H1 (cell line): ENCODE measurements around the gene ACOT7. TPM values are rescaled to one million over a fixed set of nuclear protein-coding genes. Genes with fewer than 3 reads are reported as not detected.
A peak's percentile ranks its signal among the peaks of the same experiment; 100 is the strongest.

Experiments used
- CTCF ChIA-PET: fragments of 300-600 bp; sonication (Branson Sonifier 250); formaldehyde crosslinking; loops from one replicate; lab custom pipeline; 2021; ENCODE audit not compliant: partially characterized antibody; lab: Charles Lee
- POLR2A ChIA-PET: fragments of 300-600 bp; sonication (Branson Sonifier 250); formaldehyde crosslinking; loops from one replicate; lab custom pipeline; 2021; ENCODE audit warnings: inconsistent platforms; ENCODE audit not compliant: partially characterized antibody; lab: Charles Lee
- DNase-seq, 2 experiments: peaks; one replicate each; pipeline versions ENCODE4 v3.0.0 to v3.0.0-alpha.2; 2010 to 2022; ENCODE audit warnings: low spot score in 2 of 2, low read depth in 1 of 2, mixed read lengths in 1 of 2
- FAIRE-seq: peaks from 2 replicates; lab custom pipeline; 2011; peaks lifted over from hg19 to GRCh38; lab: Jason Lieb, UNC
- H2AFZ ChIP-seq: 2 replicates; pipeline ENCODE4 v1.8.1; 2012; ENCODE audit warnings: low read length, inconsistent platforms
- H2AK5ac ChIP-seq: 2 replicates; pipeline ENCODE4 v1.6.1; 2013; ENCODE audit warnings: low read depth, low read length
- H2BK120ac ChIP-seq: replicated peaks from 2 replicates; pipeline ENCODE3; 2013; ENCODE audit warnings: low read depth, low read length, inconsistent platforms
- H2BK12ac ChIP-seq: 2 replicates; pipeline ENCODE4 v1.6.1; 2013; ENCODE audit warnings: low read depth, low read length
- H2BK15ac ChIP-seq: 2 replicates; pipeline ENCODE4 v1.6.1; 2013; ENCODE audit warnings: low read length
- H2BK20ac ChIP-seq: 2 replicates; pipeline ENCODE4 v1.6.1; 2013; ENCODE audit warnings: low read length
- H2BK5ac ChIP-seq: 2 replicates; pipeline ENCODE4 v1.6.1; 2013; ENCODE audit warnings: low read depth, low read length
- H3K14ac ChIP-seq: 2 replicates; pipeline ENCODE4 v1.6.1; 2013; ENCODE audit warnings: inconsistent platforms; ENCODE audit not compliant: insufficient read length
- H3K18ac ChIP-seq: 2 replicates; pipeline ENCODE4 v1.6.1; 2013; ENCODE audit warnings: low read length; ENCODE audit errors: extremely low read depth
- H3K23ac ChIP-seq: 2 replicates; pipeline ENCODE4 v1.6.1; 2013; ENCODE audit warnings: inconsistent platforms; ENCODE audit not compliant: insufficient read length
- H3K23me2 ChIP-seq: 2 replicates; pipeline ENCODE4 v1.6.1; 2013; ENCODE audit warnings: low read depth, low read length
- H3K27ac ChIP-seq: 2 replicates; pipeline ENCODE4 v1.6.1; 2011; ENCODE audit warnings: low read depth, low read length, inconsistent platforms
- H3K27me3 ChIP-seq, 4 experiments: replicated peaks in 1 of 4; 1 replicate in 1 of 4; 2 replicates in 3 of 4; pipeline versions ENCODE4 v1.6.1 to v1.8.1; 2011 to 2013; ENCODE audit warnings: low read length in 3 of 4, mild to moderate bottlenecking in 3 of 4, inconsistent platforms in 2 of 4, mixed read lengths in 2 of 4, moderate library complexity in 1 of 4; ENCODE audit not compliant: control insufficient read depth in 3 of 4, insufficient read depth in 3 of 4; ENCODE audit errors: extremely low read depth in 1 of 4
- H3K36me3 ChIP-seq, 4 experiments: 2 replicates each; pipeline versions ENCODE4 v1.6.1 to v1.8.1; 2011 to 2013; ENCODE audit warnings: mild to moderate bottlenecking in 4 of 4, low read length in 3 of 4, moderate library complexity in 2 of 4, control low read depth in 1 of 4, inconsistent platforms in 1 of 4; ENCODE audit not compliant: insufficient read depth in 4 of 4, control insufficient read depth in 2 of 4
- H3K4ac ChIP-seq: replicated peaks from 2 replicates; pipeline ENCODE3; 2013; ENCODE audit warnings: low read length, low read depth, mixed read lengths, inconsistent platforms; ENCODE audit not compliant: insufficient read length
- H3K4me1 ChIP-seq, 4 experiments: replicated peaks in 1 of 4; 1 replicate in 1 of 4; 2 replicates in 3 of 4; pipeline versions ENCODE4 v1.6.1 to v1.8.1; 2011 to 2013; ENCODE audit warnings: low read length in 3 of 4, inconsistent platforms in 2 of 4, mixed read lengths in 1 of 4; ENCODE audit not compliant: insufficient read depth in 4 of 4, control insufficient read depth in 3 of 4
- H3K4me2 ChIP-seq, 2 experiments: 2 replicates each; pipeline versions ENCODE4 v1.6.1 to v1.8.1; 2011 to 2013; ENCODE audit warnings: low read depth in 2 of 2, low read length in 2 of 2, control low read depth in 1 of 2, inconsistent platforms in 1 of 2, mild to moderate bottlenecking in 1 of 2; ENCODE audit not compliant: insufficient read depth in 1 of 2
- H3K4me3 ChIP-seq, 4 experiments: fragments of 200-600, 300-600 bp in 1 of 4; sonication (generic), shearing (Covaris generic), sonication (Bioruptor Twin) in 1 of 4; 2 replicates each; pipeline versions ENCODE4 v1.5.1 to v1.8.1; 2011 to 2016; ENCODE audit warnings: low read length in 4 of 4, low read depth in 3 of 4, control low read depth in 2 of 4, inconsistent platforms in 2 of 4, mild to moderate bottlenecking in 2 of 4, mixed read lengths in 1 of 4, moderate library complexity in 1 of 4; ENCODE audit not compliant: insufficient read depth in 2 of 4; ENCODE audit errors: extremely low read depth in 1 of 4
- H3K56ac ChIP-seq: replicated peaks from 2 replicates; pipeline ENCODE3; 2013; ENCODE audit warnings: low read depth, mild to moderate bottlenecking, mixed read lengths, low read length, inconsistent platforms; ENCODE audit not compliant: insufficient read length
- H3K79me1 ChIP-seq: 2 replicates; pipeline ENCODE4 v1.6.1; 2013; ENCODE audit warnings: low read depth, low read length, control low read depth
- H3K79me2 ChIP-seq, 2 experiments: 2 replicates each; pipeline versions ENCODE4 v1.6.1 to v1.8.1; 2012 to 2013; ENCODE audit warnings: low read length in 2 of 2, mild to moderate bottlenecking in 2 of 2, inconsistent platforms in 1 of 2; ENCODE audit not compliant: insufficient read depth in 2 of 2, control insufficient read depth in 1 of 2
- H3K9ac ChIP-seq, 4 experiments: replicated peaks in 1 of 4; 1 replicate in 1 of 4; 2 replicates in 3 of 4; pipeline versions ENCODE4 v1.6.1 to v1.8.1; 2011 to 2013; ENCODE audit warnings: low read depth in 3 of 4, low read length in 3 of 4, control low read depth in 2 of 4, mild to moderate bottlenecking in 2 of 4, moderate library complexity in 2 of 4, inconsistent platforms in 1 of 4; ENCODE audit errors: extremely low read depth in 1 of 4
- H3K9me3 ChIP-seq, 2 experiments: 2 replicates each; pipeline versions ENCODE4 v1.6.1 to v1.8.1; 2012 to 2013; ENCODE audit warnings: mild to moderate bottlenecking in 2 of 2, moderate library complexity in 2 of 2, control low read depth in 1 of 2, inconsistent platforms in 1 of 2, low read depth in 1 of 2, low read length in 1 of 2, mixed read lengths in 1 of 2; ENCODE audit not compliant: insufficient read depth in 2 of 2
- H4K20me1 ChIP-seq, 2 experiments: replicated peaks in 1 of 2; 2 replicates each; pipeline versions ENCODE3 to v1.8.1; 2011 to 2013; ENCODE audit warnings: inconsistent platforms in 2 of 2, low read length in 2 of 2, mild to moderate bottlenecking in 1 of 2; ENCODE audit not compliant: insufficient read depth in 2 of 2, control insufficient read depth in 1 of 2
- H4K5ac ChIP-seq: 2 replicates; pipeline ENCODE4 v1.6.1; 2013; ENCODE audit warnings: low read length, low read depth, mixed read lengths, inconsistent platforms; ENCODE audit not compliant: insufficient read length
- H4K8ac ChIP-seq: 2 replicates; pipeline ENCODE4 v1.8.0; 2013; ENCODE audit warnings: mild to moderate bottlenecking, moderate library complexity, low read length, inconsistent platforms; ENCODE audit not compliant: insufficient read depth; ENCODE audit errors: extremely low read depth
- H4K91ac ChIP-seq: replicated peaks from 2 replicates; pipeline ENCODE3; 2013; ENCODE audit warnings: low read length, mixed read lengths, inconsistent platforms; ENCODE audit not compliant: insufficient read length
- CTCF ChIP-seq, 3 experiments: IDR thresholded peaks; 1 replicate in 2 of 3; 2 replicates in 1 of 3; pipeline versions ENCODE4 v1.5.1 to v1.6.1; 2011; ENCODE audit warnings: low read length in 3 of 3, mild to moderate bottlenecking in 3 of 3, inconsistent platforms in 2 of 3, low read depth in 1 of 3, moderate library complexity in 1 of 3; ENCODE audit not compliant: insufficient read depth in 1 of 3; ENCODE audit errors: control extremely low read depth in 1 of 3
- EP300 ChIP-seq, 2 experiments: IDR thresholded peaks; 1 replicate in 1 of 2; 2 replicates in 1 of 2; pipeline ENCODE4 v1.6.1; 2011 to 2012; ENCODE audit warnings: low read depth in 2 of 2, low read length in 2 of 2, mild to moderate bottlenecking in 2 of 2, borderline replicate concordance in 1 of 2, inconsistent platforms in 1 of 2, moderate library complexity in 1 of 2
- KDM1A ChIP-seq: fragments of 200-600, 300-600 bp; sonication (generic); IDR thresholded peaks from 2 replicates; pipeline ENCODE4 v1.7.1; 2016; ENCODE audit warnings: mild to moderate bottlenecking, low read length, borderline replicate concordance
- POU5F1 ChIP-seq: IDR thresholded peaks from 2 replicates; pipeline ENCODE4 v1.6.1; 2011; ENCODE audit warnings: low read depth, mild to moderate bottlenecking, low read length, moderate library complexity
- RAD21 ChIP-seq, 2 experiments: IDR thresholded peaks in 1 of 2; conservative IDR thresholded peaks in 1 of 2; 2 replicates each; pipeline ENCODE4 v1.6.1; 2011; ENCODE audit warnings: low read depth in 2 of 2, low read length in 2 of 2, improper control_type of control experiment in 1 of 2, inconsistent platforms in 1 of 2, mild to moderate bottlenecking in 1 of 2, moderate library complexity in 1 of 2
- RXRA ChIP-seq: IDR thresholded peaks from 2 replicates; pipeline ENCODE4 v1.6.1; 2011; ENCODE audit warnings: low read depth, mild to moderate bottlenecking, low read length, moderate library complexity; ENCODE audit not compliant: insufficient read depth
- SP4 ChIP-seq: IDR thresholded peaks from 2 replicates; pipeline ENCODE4 v1.6.1; 2012; ENCODE audit warnings: low read length, inconsistent platforms
- USF2 ChIP-seq: IDR thresholded peaks from 2 replicates; pipeline ENCODE4 v1.6.1; 2011; ENCODE audit warnings: low read length, improper control_type of control experiment
- WGBS, 2 experiments: shearing (Covaris generic) in 1 of 2; methylation state at CpG; one replicate each; pipeline versions ENCODE4 v1.1.6 to v1.1.7; 2013 to 2015; ENCODE audit warnings: low lambda C conversion rate in 2 of 2, mixed read lengths in 2 of 2, inconsistent platforms in 1 of 2, low coverage in 1 of 2, missing lambda C conversion rate in 1 of 2; ENCODE audit not compliant: insufficient replicate concordance in 2 of 2, insufficient coverage in 1 of 2, insufficient read length in 1 of 2; ENCODE audit errors: extremely low coverage in 1 of 2, missing lambda C conversion rate in 1 of 2; 5-methylcytosine and 5-hydroxymethylcytosine counted together
- polyA plus RNA-seq, 7 experiments: library from polyadenylated mRNA; depleted of rRNA in 3 of 7; stranded (reverse) in 5 of 7; unstranded in 2 of 7; fragments of >200 nt in 5 of 7; fragments of 200-250 nt in 2 of 7; gene quantifications; 1 replicate in 5 of 7; 2 replicates in 1 of 7; 4 replicates in 1 of 7; pipeline versions ENCODE4 v1.2.1 to v1.2.3, GENCODE V29; 2011 to 2013; ENCODE audit warnings: missing spikeins in 2 of 7, mixed read lengths in 2 of 7
- total RNA-seq: library from RNA; stranded (reverse); fragmentation: NEBNext Ultra II Directional; extraction: Animal tissue kit (Norgen Biotek cat#: 25700); gene quantifications from 2 replicates; pipeline ENCODE4 v1.2.1, GENCODE V29; 2021

The ACOT7 gene
- total and polyA plus RNA-seq, 2 of the 8 experiments (the other 6 are each of a cell fraction or from before 2014, with no cell fraction given) = 151 to 214 TPM

GRCh38 chr1:6338695-6339094 lies 54.9 kb downstream of the ACOT7 start:
- FAIRE-seq = no peak
- no peak overlapping the region for H3K23ac ChIP-seq
- no peaks in the 10 kb centered on the region for H3K9me3 ChIP-seq
- no peaks in the 10 kb centered on the region for H3K23me2 ChIP-seq
- H3K27me3 ChIP-seq = no peaks in the 10 kb centered on the region
- H4K20me1 ChIP-seq = peaks cover 6% of the 10 kb centered on the region in 2 experiments
- peak overlapping the region in 1 of 2 experiments; percentile 58; a peak in 2 of 4 replicates for H3K4me2 ChIP-seq
- peak overlapping the region; percentile 23 for H4K91ac ChIP-seq
- WGBS, 2 experiments = 38% methylated on average over 6 of the region's 7 CpGs; no CpG with 5 or more reads in 1 of the 2 experiments
- no peak overlapping the region for H2BK12ac ChIP-seq
- no peak overlapping the region for H3K4me3 ChIP-seq
- no peak overlapping the region for H4K8ac ChIP-seq
- no peaks in the 10 kb centered on the region; the same call in 1 of the 2 replicates for H3K79me1 ChIP-seq
- peaks cover 9 to 18% (median 13%) of the 10 kb centered on the region in 4 experiments; a peak in 6 of 7 replicates for H3K4me1 ChIP-seq
- H3K9ac ChIP-seq = peak overlapping the region in 2 of 4 experiments; percentile 8 to 24; a peak in 2 of 7 replicates
- ChIA-PET POLR2A (interaction anchor here (1.2 to 1.4 kb wide), 3 partner anchors 12 to 92 kb away, joined by 3 read pairs; no protein-coding TSS in a partner anchor), CTCF (interaction anchor here (0.5 to 15.2 kb wide), 13 partner anchors 9 to 539 kb away, joined by 3 to 280 read pairs (median 3); partner anchors contain the start of gene HES3)
- no peak overlapping the region for H2BK20ac ChIP-seq
- H3K4ac ChIP-seq = peak overlapping the region; percentile 15
- no peak overlapping the region for H3K14ac ChIP-seq
- 0 out of 2 replicates have a peak overlapping the region, but pooled peaks have one; percentile 47 for H3K27ac ChIP-seq
- no peak overlapping the region for H2AFZ ChIP-seq
- no peak overlapping the region for H3K56ac ChIP-seq
- peak overlapping the region; percentile 82 for H2BK5ac ChIP-seq
- peak in 1 of 2 experiments; percentile 53 for DNase-seq
- no peak overlapping the region; the same call in 1 of the 2 replicates for H3K18ac ChIP-seq
- H3K79me2 ChIP-seq = no peaks in the 10 kb centered on the region; a peak in 1 of 4 replicates
- H3K36me3 ChIP-seq = no peaks in the 10 kb centered on the region
- H2BK120ac ChIP-seq = no peak overlapping the region
- no peak overlapping the region for H2AK5ac ChIP-seq
- no peak overlapping the region for H4K5ac ChIP-seq
- H2BK15ac ChIP-seq = peak overlapping the region; percentile 46; the same call in 1 of the 2 replicates
- TF ChIP-seq USF2 (no peak), EP300 (IDR thresholded peaks at IDR 0.05; ENCODE audit: borderline replicate concordance in 1 of 2, low read depth in 2 of 2, low read length in 2 of 2) (no peak), RXRA (no peak), POU5F1 (no peak), RAD21 (IDR thresholded peaks at IDR 0.05 in 1 of 2, conservative IDR thresholded peaks at IDR 0.05 in 1 of 2; ENCODE audit: low read depth in 2 of 2, low read length in 2 of 2) (no peak), CTCF (IDR thresholded peaks at IDR 0.05; ENCODE audit: control extremely low read depth in 1 of 3, insufficient read depth in 1 of 3, low read depth in 1 of 3, low read length in 3 of 3) (no peak), SP4 (no peak), KDM1A (no peak)
